SKM-1 (cell line): ENCODE data around the gene CHERP.
"Not testable (repeated sequence)": the region's sequence is repeated elsewhere in the genome, so short reads cannot be mapped to it uniquely, and the experiment has no call there.

Experiments
- DNase-seq: peaks from one replicate; lab custom pipeline; 2025; ENCODE audit not compliant: unreplicated experiment; lab: John Stamatoyannopoulos, UW

Gene CHERP

GRCh38 chr19:16577531-16577985, 35.3 kb upstream of the CHERP start:
- DNase-seq, result no peak

- DNase-seq, result no peak
These were observed 34.7 kb upstream of the CHERP start for GRCh38 chr19:16576690-16577530.

- no peak for DNase-seq
These were observed 33.8 kb upstream of the CHERP start for GRCh38 chr19:16575861-16576689.

GRCh38 chr19:16575282-16575681, 33.0 kb upstream of the CHERP start:
- DNase-seq, result no peak

GRCh38 chr19:16573925-16574324, 31.7 kb upstream of the CHERP start:
- DNase-seq, result no peak

GRCh38 chr19:16573296-16573695, 31.1 kb upstream of the CHERP start:
- no peak for DNase-seq

- DNase-seq, result peak; percentile 92
These were observed 30.3 kb upstream of the CHERP start, which contains the start of gene SLC35E1 for GRCh38 chr19:16572332-16573211. Gene SLC35E1, minus strand, starts transcription at chr19:16572415. Its CDS starts 51 bp downstream, at chr19:16572364.

- DNase-seq, result no peak
These were observed 29.6 kb upstream of the CHERP start for GRCh38 chr19:16571822-16572331.

GRCh38 chr19:16571283-16571682, 29.0 kb upstream of the CHERP start:
- no peak for DNase-seq

- DNase-seq, result no peak
These were observed 27.5 kb upstream of the CHERP start for GRCh38 chr19:16569609-16570320.

GRCh38 chr19:16566702-16567101, 24.5 kb upstream of the CHERP start:
- no peak for DNase-seq

GRCh38 chr19:16566161-16566560, 23.9 kb upstream of the CHERP start:
- no peak for DNase-seq

GRCh38 chr19:16564842-16565241, 22.6 kb upstream of the CHERP start:
- DNase-seq, result no peak

- no peak for DNase-seq
These were observed 20.4 kb upstream of the CHERP start for GRCh38 chr19:16562608-16563025.

- DNase-seq, result no peak
These were observed 19.1 kb upstream of the CHERP start for GRCh38 chr19:16561382-16561781.

- DNase-seq, result no peak
These were observed 17.6 kb upstream of the CHERP start for GRCh38 chr19:16559780-16560276.

GRCh38 chr19:16554776-16555175, 12.5 kb upstream of the CHERP start:
- no peak for DNase-seq

- DNase-seq, result not testable (repeated sequence)
These were observed 9.7 kb upstream of the CHERP start for GRCh38 chr19:16551902-16552301.

- DNase-seq, result no peak
These were observed 6.7 kb upstream of the CHERP start for GRCh38 chr19:16548956-16549355.
